Transverse colon (tissue), 4 donors: ENCODE measurements around the gene RBM47. TPM values are rescaled to one million over a fixed set of nuclear protein-coding genes. Genes with fewer than 3 reads are reported as not detected.

Experiments
- DNase-seq: peaks from one replicate; pipeline ENCODE4 v3.0.0-alpha.2; 2019
- H3K27ac ChIP-seq, 4 donors: fragments of 200-600 bp; sonication (generic); 2 replicates each; pipeline ENCODE4 v1.5.1; 2016 to 2018; ENCODE audit warnings: inconsistent platforms in 4 of 4
- H3K27me3 ChIP-seq: fragments of 200-600 bp; sonication (generic); 2 replicates; pipeline ENCODE4 v1.5.1; 2017; ENCODE audit warnings: inconsistent platforms
- H3K36me3 ChIP-seq, 4 donors: fragments of 200-600 bp; sonication (generic); 2 replicates each; pipeline ENCODE4 v1.5.1; 2017 to 2019; ENCODE audit warnings: inconsistent platforms in 4 of 4
- H3K4me1 ChIP-seq, 4 donors: fragments of 200-600 bp; sonication (generic); 2 replicates each; pipeline ENCODE4 v1.5.1; 2017 to 2020; ENCODE audit warnings: inconsistent platforms in 4 of 4
- H3K4me3 ChIP-seq, 4 donors: fragments of 200-600 bp; sonication (generic); 1 replicate in 1 of 4; 2 replicates in 3 of 4; pipeline versions ENCODE4 v1.5.1 to v1.6.1; 2017 to 2019; ENCODE audit warnings: inconsistent platforms in 4 of 4
- H3K9me3 ChIP-seq, 2 donors: fragments of 200-600 bp; sonication (generic); 2 replicates each; pipeline ENCODE4 v1.5.1; 2017 to 2019; ENCODE audit warnings: inconsistent platforms in 2 of 2
- EP300 ChIP-seq: sonication (generic); formaldehyde crosslinking; IDR thresholded peaks from one replicate; pipeline ENCODE4 v1.6.1; 2017; ENCODE audit warnings: antibody characterized with exemption, low read depth
- POLR2A ChIP-seq: fragments of 450-650 bp; IDR thresholded peaks from one replicate; pipeline ENCODE4 v1.6.1; 2016; ENCODE audit warnings: antibody characterized with exemption, mild to moderate bottlenecking, moderate library complexity
- POLR2AphosphoS5 ChIP-seq, 3 donors: sonication (generic); formaldehyde crosslinking; IDR thresholded peaks; one replicate each; pipeline ENCODE4 v1.6.1; 2016; ENCODE audit warnings: antibody characterized with exemption in 3 of 3
- WGBS, 2 donors: methylation state at CpG; one replicate each; pipeline ENCODE4 v1.1.5; 2018; ENCODE audit warnings: low coverage in 1 of 2; 5-methylcytosine and 5-hydroxymethylcytosine counted together
- in situ Hi-C, 4 donors: fragments of 200-750 bp; cut with MboI; loops; one replicate each; pipeline versions ENCODE4 v1.15.0 to v1.15.1; 2017; ENCODE audit warnings: low sequenced_read_pairs in 3 of 4, low pct_ligation_motif_present in 1 of 4, low pct_unique_long_range_greater_than_20kb in 1 of 4
- intact Hi-C: fragments of 100-400 bp; cut with DNase I; formaldehyde crosslinking; loops from one replicate; pipeline ENCODE4 v1.15.1; 2023; ENCODE audit warnings: low total_unique reads
- total RNA-seq, 4 donors: library from RNA; depleted of rRNA; stranded (reverse); fragments of >200 nt; gene quantifications; one replicate each; pipeline ENCODE4 v1.1.0, GENCODE V29; 2016
- TF ChIP-seq, protein P1 (sequence below), 5 experiments: fragments of 200-600 bp in 3 of 5; fragments of 450-650 bp in 2 of 5; sonication (generic) in 3 of 5; IDR thresholded peaks; 1 replicate in 2 of 5; 2 replicates in 3 of 5; pipeline ENCODE4 v1.5.1; 2016 to 2017; ENCODE audit warnings: antibody characterized with exemption in 5 of 5, inconsistent platforms in 3 of 5, mild to moderate bottlenecking in 2 of 5, moderate library complexity in 1 of 5

RBM47 gene
- total RNA-seq, 4 donors from 2014 or later, result 273 to 667 (median 572) TPM

- intact Hi-C loops (no loop called here), in situ Hi-C loops (no loop called here)
- WGBS, 2 donors, result 26 to 30% methylated on average over 8 to 10 of the region's 10 CpGs
- peaks cover 0 to 46% (median 14%) of the 10 kb centered on the region in 4 donors for H3K4me1 ChIP-seq
- no peaks in the 10 kb centered on the region for H3K9me3 ChIP-seq
- peak overlapping the region in 1 of 4 donors; percentile 14 for H3K27ac ChIP-seq
- no peak for TF ChIP-seq EP300
- TF ChIP-seq POLR2AphosphoS5 (IDR thresholded peaks at IDR 0.05), result no peak
- TF ChIP-seq POLR2A, result no peak
- TF ChIP-seq, protein P1, sequence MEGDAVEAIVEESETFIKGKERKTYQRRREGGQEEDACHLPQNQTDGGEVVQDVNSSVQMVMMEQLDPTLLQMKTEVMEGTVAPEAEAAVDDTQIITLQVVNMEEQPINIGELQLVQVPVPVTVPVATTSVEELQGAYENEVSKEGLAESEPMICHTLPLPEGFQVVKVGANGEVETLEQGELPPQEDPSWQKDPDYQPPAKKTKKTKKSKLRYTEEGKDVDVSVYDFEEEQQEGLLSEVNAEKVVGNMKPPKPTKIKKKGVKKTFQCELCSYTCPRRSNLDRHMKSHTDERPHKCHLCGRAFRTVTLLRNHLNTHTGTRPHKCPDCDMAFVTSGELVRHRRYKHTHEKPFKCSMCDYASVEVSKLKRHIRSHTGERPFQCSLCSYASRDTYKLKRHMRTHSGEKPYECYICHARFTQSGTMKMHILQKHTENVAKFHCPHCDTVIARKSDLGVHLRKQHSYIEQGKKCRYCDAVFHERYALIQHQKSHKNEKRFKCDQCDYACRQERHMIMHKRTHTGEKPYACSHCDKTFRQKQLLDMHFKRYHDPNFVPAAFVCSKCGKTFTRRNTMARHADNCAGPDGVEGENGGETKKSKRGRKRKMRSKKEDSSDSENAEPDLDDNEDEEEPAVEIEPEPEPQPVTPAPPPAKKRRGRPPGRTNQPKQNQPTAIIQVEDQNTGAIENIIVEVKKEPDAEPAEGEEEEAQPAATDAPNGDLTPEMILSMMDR (IDR thresholded peaks at IDR 0.05), result no peak
- DNase-seq, result no peak
- peak overlapping the region in 1 of 4 donors; percentile 27 for H3K4me3 ChIP-seq
- H3K27me3 ChIP-seq, result peaks cover 6% of the 10 kb centered on the region
- no peaks in the 10 kb centered on the region for H3K36me3 ChIP-seq
These were observed 3.3 kb downstream of the RBM47 start for GRCh38 chr4:40626183-40626990.

- no peak overlapping the region for H3K27ac ChIP-seq
- in situ Hi-C loops (no loop called here), intact Hi-C loops (no loop called here)
These were observed 6.0 kb downstream of the RBM47 start for GRCh38 chr4:40623707-40624106.

DNA sequence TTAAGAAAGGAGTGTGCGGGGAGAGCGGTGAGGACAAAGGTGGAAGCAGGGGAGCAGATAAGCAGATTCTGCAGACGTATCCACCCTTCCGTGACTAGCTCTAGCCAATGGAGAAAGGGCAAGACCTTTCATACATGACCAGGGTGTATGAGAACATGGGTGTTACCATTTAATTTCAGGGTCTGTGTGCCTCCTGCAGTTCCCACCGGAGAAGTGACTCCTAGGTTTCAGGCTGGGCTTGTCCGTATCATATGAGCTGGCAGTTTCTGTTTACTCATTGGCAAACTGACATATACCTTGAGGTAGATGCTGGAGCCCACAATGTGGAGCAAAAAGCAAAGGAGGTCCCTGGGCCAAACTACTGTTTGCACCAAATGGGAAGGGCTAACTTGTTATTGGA lies 6.8 kb downstream of the RBM47 start:
- no peaks in the 10 kb centered on the region for H3K36me3 ChIP-seq
- H3K9me3 ChIP-seq, result no peaks in the 10 kb centered on the region
- peaks cover 0 to 21% (median 7%) of the 10 kb centered on the region in 4 donors for H3K4me1 ChIP-seq
- 77 to 81% methylated on average over 6 of the region's 6 CpGs for WGBS, 2 donors
- no peak overlapping the region for H3K27ac ChIP-seq
- no peak for DNase-seq
- TF ChIP-seq EP300 (no peak), POLR2AphosphoS5 (IDR thresholded peaks at IDR 0.05) (no peak), POLR2A (no peak)
- TF ChIP-seq, protein P1 (IDR thresholded peaks at IDR 0.05), result no peak
- peaks cover 1% of the 10 kb centered on the region for H3K27me3 ChIP-seq
- H3K4me3 ChIP-seq, result no peak overlapping the region
- intact Hi-C loops, result no loop called here
- in situ Hi-C loops, result no loop called here

More at GRCh38 chr4:40623707-40624106, 6.0 kb downstream of the RBM47 start:
- H3K4me1 ChIP-seq, result peaks cover 0 to 25% (median 8%) of the 10 kb centered on the region in 4 donors
- no peaks in the 10 kb centered on the region for H3K36me3 ChIP-seq
- TF ChIP-seq EP300, result no peak
- TF ChIP-seq POLR2AphosphoS5 (IDR thresholded peaks at IDR 0.05), result no peak
- TF ChIP-seq POLR2A, result no peak
- TF ChIP-seq, protein P1 (IDR thresholded peaks at IDR 0.05), result no peak
- WGBS, 2 donors, result 94% methylated on average over 7 of the region's 7 CpGs; no CpG with 5 or more reads in 1 of the 2 donors
- H3K9me3 ChIP-seq, result no peaks in the 10 kb centered on the region
- peaks cover 6% of the 10 kb centered on the region for H3K27me3 ChIP-seq
- DNase-seq, result no peak
- H3K4me3 ChIP-seq, result no peak overlapping the region

- H3K27me3 ChIP-seq, result no peaks in the 10 kb centered on the region
- 71 to 78% methylated on average over 10 to 13 of the region's 13 CpGs for WGBS, 2 donors
- in situ Hi-C loops (no loop called here), intact Hi-C loops (no loop called here)
- no peaks in the 10 kb centered on the region for H3K9me3 ChIP-seq
- H3K36me3 ChIP-seq, result no peaks in the 10 kb centered on the region
- peak overlapping the region in 3 of 4 donors; percentile 11 to 20 (median 16) for H3K27ac ChIP-seq
- TF ChIP-seq, protein P1 (IDR thresholded peaks at IDR 0.05), result no peak
- no peak for TF ChIP-seq POLR2A
- peak in 2 of 3 donors; percentile 19 to 35 for TF ChIP-seq POLR2AphosphoS5 (IDR thresholded peaks at IDR 0.05)
- H3K4me1 ChIP-seq, result peaks cover 0 to 11% (median 3%) of the 10 kb centered on the region in 4 donors
- DNase-seq, result peak; percentile 68
- no peak overlapping the region for H3K4me3 ChIP-seq
These were observed 7.8 kb downstream of the RBM47 start for GRCh38 chr4:40621592-40622512.
